AG09319 (cell line): ENCODE measurements around the gene GFM1.

Source experiments
- DNase-seq: peaks from one replicate; pipeline ENCODE4 v3.0.0-alpha.2; 2010; ENCODE audit warnings: low read depth; ENCODE audit errors: extremely low read depth
- TF ChIP-seq, protein P1 (sequence below): IDR thresholded peaks from 2 replicates; pipeline ENCODE4 v1.5.1; 2011; ENCODE audit warnings: low read depth, mild to moderate bottlenecking, inconsistent platforms, low read length, moderate library complexity

The GFM1 gene

DNA sequence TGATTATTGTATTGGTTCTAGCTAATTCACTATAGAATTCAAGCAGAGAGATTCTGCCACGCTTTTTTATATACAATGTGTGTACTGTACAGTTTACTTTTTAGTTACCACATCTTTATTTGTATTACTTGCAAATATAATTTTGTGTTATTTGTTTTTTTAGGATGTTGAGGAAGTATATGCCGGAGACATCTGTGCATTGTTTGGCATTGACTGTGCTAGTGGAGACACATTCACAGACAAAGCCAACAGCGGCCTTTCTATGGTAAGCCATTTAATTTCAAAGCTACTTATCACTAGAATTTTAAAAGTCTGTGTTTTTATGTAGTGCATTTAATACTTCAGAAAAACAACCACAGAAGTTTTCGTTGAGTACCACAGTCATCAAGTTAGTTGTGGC lies 16.4 kb downstream of the GFM1 start:
- TF ChIP-seq, protein P1, sequence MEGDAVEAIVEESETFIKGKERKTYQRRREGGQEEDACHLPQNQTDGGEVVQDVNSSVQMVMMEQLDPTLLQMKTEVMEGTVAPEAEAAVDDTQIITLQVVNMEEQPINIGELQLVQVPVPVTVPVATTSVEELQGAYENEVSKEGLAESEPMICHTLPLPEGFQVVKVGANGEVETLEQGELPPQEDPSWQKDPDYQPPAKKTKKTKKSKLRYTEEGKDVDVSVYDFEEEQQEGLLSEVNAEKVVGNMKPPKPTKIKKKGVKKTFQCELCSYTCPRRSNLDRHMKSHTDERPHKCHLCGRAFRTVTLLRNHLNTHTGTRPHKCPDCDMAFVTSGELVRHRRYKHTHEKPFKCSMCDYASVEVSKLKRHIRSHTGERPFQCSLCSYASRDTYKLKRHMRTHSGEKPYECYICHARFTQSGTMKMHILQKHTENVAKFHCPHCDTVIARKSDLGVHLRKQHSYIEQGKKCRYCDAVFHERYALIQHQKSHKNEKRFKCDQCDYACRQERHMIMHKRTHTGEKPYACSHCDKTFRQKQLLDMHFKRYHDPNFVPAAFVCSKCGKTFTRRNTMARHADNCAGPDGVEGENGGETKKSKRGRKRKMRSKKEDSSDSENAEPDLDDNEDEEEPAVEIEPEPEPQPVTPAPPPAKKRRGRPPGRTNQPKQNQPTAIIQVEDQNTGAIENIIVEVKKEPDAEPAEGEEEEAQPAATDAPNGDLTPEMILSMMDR = no peak
- DNase-seq = no peak

DNA sequence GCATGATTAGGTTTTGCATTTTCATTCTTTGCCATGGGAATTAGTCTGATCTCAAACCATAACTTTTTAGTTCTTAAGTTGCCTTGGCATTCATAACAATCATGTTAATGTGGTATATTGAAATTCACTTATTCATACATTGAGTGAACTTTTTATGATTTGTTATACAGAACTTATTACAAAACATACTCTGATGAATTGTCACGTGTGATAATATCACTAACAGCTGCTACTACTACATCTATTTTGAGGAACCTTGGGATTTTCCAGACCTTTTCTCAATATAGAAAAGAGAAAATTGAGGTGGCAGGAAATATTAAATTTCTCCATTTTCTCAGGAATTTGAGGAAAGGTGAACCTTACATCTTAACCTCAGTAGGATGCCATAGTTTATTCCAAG lies 18.9 kb downstream of the GFM1 start:
- DNase-seq = no peak
- TF ChIP-seq, protein P1 = no peak

DNA sequence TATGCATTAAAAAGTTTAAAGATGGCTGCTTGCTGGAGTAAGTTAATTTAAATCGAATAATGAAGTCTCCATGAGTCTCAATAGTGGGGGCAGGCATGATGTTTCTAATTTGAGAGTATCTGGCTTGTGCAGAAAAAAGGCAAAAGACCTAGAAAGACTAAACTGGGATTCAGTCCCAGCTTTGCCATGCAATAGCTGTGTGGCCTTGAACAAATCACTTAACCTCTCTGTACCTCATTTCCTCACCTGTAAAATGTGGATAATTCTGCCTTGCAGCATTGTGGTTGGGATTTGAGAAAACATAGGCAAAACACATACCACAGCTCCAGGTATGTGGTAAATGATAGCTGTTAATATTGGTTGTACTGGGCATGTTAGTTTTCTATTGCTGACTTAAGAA lies 19.5 kb downstream of the GFM1 start:
- no peak for DNase-seq
- TF ChIP-seq, protein P1 = no peak

DNA sequence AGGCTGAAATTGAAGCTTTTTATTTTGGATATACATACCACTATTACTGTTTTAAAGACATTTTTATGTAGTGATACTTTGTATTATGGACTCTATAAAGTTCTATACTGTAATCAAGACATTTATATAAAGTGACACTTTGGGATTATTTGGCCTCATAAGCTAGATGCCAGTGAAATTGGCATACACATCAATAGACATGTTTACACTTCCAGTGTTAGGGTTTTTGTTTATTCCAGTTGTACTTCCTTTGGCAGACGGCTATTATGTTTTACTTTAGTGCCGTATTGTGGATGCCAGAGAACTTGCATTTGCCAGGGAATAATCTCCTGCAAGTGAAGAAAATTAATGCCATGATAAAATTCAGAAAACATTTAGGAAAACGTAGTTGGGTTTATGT lies 22.1 kb downstream of the GFM1 start:
- DNase-seq = no peak
- TF ChIP-seq, protein P1 = no peak

DNA sequence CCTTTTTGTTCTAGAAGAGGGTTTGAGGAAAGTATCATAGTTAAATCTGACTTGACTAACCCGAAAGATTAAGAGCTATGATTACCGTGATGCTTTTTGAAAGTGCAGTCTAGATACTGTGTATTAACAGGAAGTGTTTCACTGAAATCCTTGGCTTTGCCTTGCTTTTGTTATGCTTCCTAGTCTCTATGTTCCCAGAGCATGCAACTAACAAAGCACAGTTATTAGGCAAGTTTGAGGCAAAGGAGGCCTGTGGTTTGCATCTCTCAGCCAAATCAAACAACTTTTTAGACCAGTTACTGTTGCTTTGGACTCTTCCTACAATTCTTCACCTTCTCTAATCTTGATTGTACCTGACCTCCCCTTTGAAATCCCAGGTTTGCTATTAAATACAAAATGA lies 24.2 kb downstream of the GFM1 start:
- TF ChIP-seq, protein P1 = no peak
- DNase-seq = no peak

DNA sequence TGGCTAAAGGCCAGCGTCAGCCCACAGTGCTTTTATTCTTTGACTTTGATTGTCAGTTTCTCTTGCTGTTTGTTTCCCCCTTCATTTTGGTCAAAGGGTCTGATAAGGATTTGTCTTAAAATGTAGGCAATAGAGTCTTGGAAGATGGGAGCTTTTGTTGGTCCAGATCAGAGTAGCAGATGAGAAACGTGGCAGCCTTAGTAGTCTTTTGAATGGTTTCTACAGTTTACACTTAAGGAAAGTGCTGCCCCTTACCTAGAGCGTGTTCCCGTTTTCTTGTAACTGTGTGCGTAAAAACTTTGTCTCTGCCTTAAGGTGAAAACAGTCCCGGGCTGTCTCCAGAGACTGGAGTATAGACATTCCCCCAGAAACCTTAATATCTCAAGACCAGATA lies 27.5 kb downstream of the GFM1 start:
- DNase-seq = no peak
- TF ChIP-seq, protein P1 = no peak

DNA sequence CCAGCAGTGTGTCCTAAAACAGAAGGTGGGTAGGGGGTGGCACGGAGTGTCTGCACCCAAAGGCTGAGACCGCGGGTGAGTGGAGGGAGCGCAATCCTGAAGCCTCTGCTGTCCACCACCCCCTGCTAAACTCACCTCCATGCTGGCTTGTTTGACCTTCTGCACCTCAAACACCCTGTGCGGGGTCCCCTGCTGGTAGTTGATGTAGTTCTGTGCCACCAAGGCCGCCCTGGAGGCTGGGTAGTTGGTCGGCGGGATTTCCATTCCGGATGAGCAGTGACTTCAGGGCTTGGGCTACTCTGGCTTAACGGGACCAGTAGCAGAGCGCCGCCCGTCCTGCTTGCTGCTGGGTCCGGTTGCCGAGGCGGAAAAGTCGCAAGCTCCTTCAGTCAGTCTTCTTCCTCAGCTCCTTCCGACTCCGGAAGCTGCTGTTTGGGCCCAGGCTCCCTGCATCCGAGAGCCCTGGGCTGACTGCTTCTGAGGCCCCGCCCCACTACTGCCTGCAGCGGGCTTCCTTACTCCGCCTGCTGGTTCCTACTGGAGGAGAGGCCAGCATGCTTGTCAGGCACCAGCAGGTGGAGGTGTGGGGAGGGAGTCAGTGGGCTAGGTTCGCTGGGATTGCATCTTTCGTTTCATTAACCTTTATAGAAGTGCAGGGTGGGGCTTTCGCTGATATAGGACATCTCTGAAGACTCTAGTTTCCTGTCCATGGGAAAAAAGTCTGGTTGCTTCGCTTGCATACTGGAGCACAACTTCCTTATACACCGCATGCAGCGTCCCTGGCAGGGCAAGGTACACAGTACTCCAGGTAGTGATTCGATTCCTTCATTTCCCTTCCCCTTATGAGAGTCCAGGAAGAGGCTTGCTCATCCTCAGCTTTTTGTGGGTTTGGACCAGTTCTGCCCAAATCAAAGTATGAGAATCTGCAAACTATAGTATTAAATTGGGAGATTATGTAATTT lies 28.2 kb downstream of the GFM1 start, which contains the start of gene LXN:
Gene LXN (minus strand): TSS at position 434 of the 962 bp plus-strand sequence. CDS start 170 bp downstream, at position 264.
- DNase-seq = peak; percentile 74
- TF ChIP-seq, protein P1 = peak; percentile 85
